SK-N-SH (cell line): ENCODE results near the gene LIN37. TPM values are rescaled to one million over a fixed set of nuclear protein-coding genes. Genes with fewer than 3 reads are reported as not detected.

Experiments
- CTCF ChIA-PET: fragments of 300-600, 350-600 bp; formaldehyde crosslinking; extraction: SDS; loops from one replicate; lab custom pipeline; 2021; lab: Yijun Ruan, JAX
- POLR2A ChIA-PET: fragments of 350-600 bp; sonication (Branson Sonifier 250); formaldehyde crosslinking; extraction: SDS; loops from one replicate; lab custom pipeline; 2020; ENCODE audit warnings: antibody characterized with exemption, inconsistent platforms; lab: Yijun Ruan, JAX
- DNase-seq: peaks from one replicate; pipeline ENCODE4 v3.0.0; 2012
- H2AFZ ChIP-seq: fragments of 200-600 bp; sonication (generic); 2 replicates; pipeline ENCODE4 v1.8.1; 2016; ENCODE audit warnings: antibody characterized with exemption, mild to moderate bottlenecking, low read depth
- H3F3A ChIP-seq: fragments of 200-600 bp; sonication (generic); replicated peaks from 2 replicates; pipeline ENCODE3; 2016; ENCODE audit warnings: antibody characterized with exemption, mild to moderate bottlenecking; ENCODE audit not compliant: insufficient read depth
- H3K27ac ChIP-seq, 2 experiments: fragments of 200-500 bp in 1 of 2; fragments of 200-600 bp in 1 of 2; sonication (Bioruptor generic) in 1 of 2; sonication (generic), shearing (Covaris generic) in 1 of 2; 2 replicates each; pipeline versions ENCODE4 v1.5.1 to v1.6.1; 2014 to 2016; ENCODE audit warnings: low read depth in 2 of 2, inconsistent platforms in 1 of 2, low read length in 1 of 2, mild to moderate bottlenecking in 1 of 2, mixed read lengths in 1 of 2
- H3K27me3 ChIP-seq: fragments of 200-600 bp; sonication (generic), shearing (Covaris generic); 2 replicates; pipeline ENCODE4 v1.6.1; 2016; ENCODE audit warnings: mixed run types; ENCODE audit not compliant: insufficient read depth
- H3K36me3 ChIP-seq, 2 experiments: fragments of 200-500 bp in 1 of 2; fragments of 200-600 bp in 1 of 2; sonication (Bioruptor generic) in 1 of 2; sonication (generic) in 1 of 2; replicated peaks in 1 of 2; 2 replicates each; pipeline versions ENCODE3 to v1.5.1; 2014 to 2016; ENCODE audit warnings: low read length in 1 of 2, mild to moderate bottlenecking in 1 of 2; ENCODE audit not compliant: insufficient read depth in 2 of 2, control insufficient read depth in 1 of 2
- H3K4me1 ChIP-seq, 2 experiments: fragments of 200-500 bp in 1 of 2; fragments of 200-600 bp in 1 of 2; sonication (Bioruptor generic) in 1 of 2; sonication (generic), shearing (Covaris generic) in 1 of 2; 2 replicates each; pipeline versions ENCODE4 v1.5.1 to v1.6.1; 2014 to 2016; ENCODE audit warnings: low read depth in 1 of 2, low read length in 1 of 2, mixed run types in 1 of 2; ENCODE audit not compliant: insufficient read depth in 2 of 2, control insufficient read depth in 1 of 2
- H3K4me2 ChIP-seq: fragments of 200-600 bp; sonication (generic), shearing (Covaris generic); 2 replicates; pipeline ENCODE4 v1.6.1; 2017; ENCODE audit warnings: mixed run types
- H3K4me3 ChIP-seq, 2 experiments: fragments of 200-500 bp in 1 of 2; fragments of 200-600 bp in 1 of 2; sonication (Bioruptor generic) in 1 of 2; sonication (generic), shearing (Covaris generic) in 1 of 2; 2 replicates each; pipeline versions ENCODE4 v1.5.1 to v1.8.1; 2014 to 2016; ENCODE audit warnings: low read depth in 2 of 2, inconsistent platforms in 1 of 2, low read length in 1 of 2, mild to moderate bottlenecking in 1 of 2, mixed read lengths in 1 of 2, moderate library complexity in 1 of 2
- H3K79me2 ChIP-seq: fragments of 200-600 bp; sonication (generic); 2 replicates; pipeline ENCODE4 v1.8.1; 2017; ENCODE audit warnings: mild to moderate bottlenecking; ENCODE audit not compliant: insufficient read depth
- H3K9ac ChIP-seq: fragments of 200-600 bp; sonication (generic); 2 replicates; pipeline ENCODE4 v1.6.1; 2017; ENCODE audit warnings: mixed run types
- H3K9me2 ChIP-seq: fragments of 200-600 bp; sonication (generic); 2 replicates; pipeline ENCODE4 v1.6.1; 2017; ENCODE audit warnings: mixed run types
- H3K9me3 ChIP-seq: fragments of 200-600 bp; sonication (generic); 2 replicates; pipeline ENCODE4 v1.6.1; 2017; ENCODE audit warnings: mixed run types, mild to moderate bottlenecking, moderate library complexity
- H4K20me1 ChIP-seq: fragments of 200-600 bp; sonication (generic); 2 replicates; pipeline ENCODE4 v1.6.1; 2017; ENCODE audit warnings: mild to moderate bottlenecking, mixed run types; ENCODE audit not compliant: insufficient read depth
- EP300 ChIP-seq, 2 experiments: IDR thresholded peaks; 2 replicates each; pipeline versions ENCODE4 v1.4.0 to v1.6.1; 2012; ENCODE audit warnings: borderline replicate concordance in 1 of 2, low read depth in 1 of 2, low read length in 1 of 2
- EZH2phosphoT487 ChIP-seq: fragments of 200-600 bp; sonication (generic); IDR thresholded peaks from 2 replicates; pipeline ENCODE4 v1.6.1; 2017; ENCODE audit warnings: low read depth, mixed run types, mild to moderate bottlenecking, antibody characterized with exemption, moderate library complexity, borderline replicate concordance
- FOXJ3 ChIP-seq: sonication (generic); formaldehyde crosslinking; IDR thresholded peaks from 2 replicates; pipeline ENCODE4 v1.5.1; 2020; ENCODE audit warnings: mild to moderate bottlenecking, missing genetic modification reagents
- FOXM1 ChIP-seq: IDR thresholded peaks from 2 replicates; pipeline ENCODE4 v1.4.0; 2012; ENCODE audit warnings: low read depth, mild to moderate bottlenecking
- GABPA ChIP-seq: IDR thresholded peaks from 2 replicates; pipeline ENCODE4 v1.4.0; 2012; ENCODE audit warnings: low read depth, mild to moderate bottlenecking
- GATA2 ChIP-seq: sonication (generic); formaldehyde crosslinking; IDR thresholded peaks from 2 replicates; pipeline ENCODE4 v1.5.0; 2020; ENCODE audit warnings: mild to moderate bottlenecking, missing genetic modification reagents
- IRF3 ChIP-seq: fragments of 150-350 bp; IDR thresholded peaks from 2 replicates; pipeline ENCODE4 v1.6.1; 2016; ENCODE audit warnings: mild to moderate bottlenecking, low read depth, low read length
- MAX ChIP-seq: IDR thresholded peaks from 2 replicates; pipeline ENCODE4 v1.4.0; 2012; ENCODE audit warnings: low read depth
- PBX3 ChIP-seq: IDR thresholded peaks from 2 replicates; pipeline ENCODE4; 2012
- RAD21 ChIP-seq: IDR thresholded peaks from 2 replicates; pipeline ENCODE4 v1.6.1; 2012; ENCODE audit warnings: mild to moderate bottlenecking, low read length
- RCOR1 ChIP-seq: fragments of 150-350 bp; IDR thresholded peaks from 2 replicates; pipeline ENCODE4 v1.6.1; 2017; ENCODE audit warnings: antibody characterized with exemption, low read length
- REST ChIP-seq: IDR thresholded peaks from 2 replicates; pipeline ENCODE4 v1.6.1; 2012; ENCODE audit warnings: mild to moderate bottlenecking, low read depth, low read length, moderate library complexity
- RXRA ChIP-seq: IDR thresholded peaks from 2 replicates; pipeline ENCODE4 v1.4.0; 2012; ENCODE audit warnings: low read depth, mild to moderate bottlenecking, borderline replicate concordance
- TAF1 ChIP-seq: IDR thresholded peaks from 2 replicates; pipeline ENCODE4 v1.6.1; 2012; ENCODE audit warnings: low read depth, mild to moderate bottlenecking, low read length, moderate library complexity, borderline replicate concordance
- TEAD4 ChIP-seq: IDR thresholded peaks from 2 replicates; pipeline ENCODE4 v1.4.0; 2012; ENCODE audit warnings: mild to moderate bottlenecking, borderline replicate concordance; ENCODE audit not compliant: insufficient read depth
- USF1 ChIP-seq: IDR thresholded peaks from 2 replicates; pipeline ENCODE4 v1.4.0; 2012; ENCODE audit warnings: low read depth, borderline replicate concordance
- WGBS: methylation state at CpG from one replicate; pipeline ENCODE4 v1.1.6; 2017; ENCODE audit warnings: low lambda C conversion rate; 5-methylcytosine and 5-hydroxymethylcytosine counted together
- polyA plus RNA-seq, 3 experiments: library from polyadenylated mRNA; depleted of rRNA; stranded (reverse); fragments of >200 nt; gene quantifications; 2 replicates each; pipeline ENCODE4 v1.2.3, GENCODE V29; 2012

The LIN37 gene
- polyA plus RNA-seq, 1 of the 3 experiments (the other 2 are of a cell fraction): 21.1 TPM

GRCh38 chr19:35780058-35780457 lies 31.7 kb downstream of the LIN37 start (continued):
- no peak for TF ChIP-seq TAF1
- TF ChIP-seq RCOR1: no peak
- TF ChIP-seq PBX3: no peak
- no peak for TF ChIP-seq RXRA
- TF ChIP-seq IRF3: no peak
- TF ChIP-seq, all 33 proteins: peak for 0

GRCh38 chr19:35780717-35781116 lies 32.3 kb downstream of the LIN37 start:
- ChIA-PET POLR2A (no interaction called here), CTCF (no interaction called here)
- H4K20me1 ChIP-seq: no peaks in the 10 kb centered on the region
- H3K9ac ChIP-seq: no peak overlapping the region
- 96% methylated on average over 19 of the region's 20 CpGs for WGBS
- H3K27me3 ChIP-seq: no peaks in the 10 kb centered on the region
- no peak for DNase-seq
- H3F3A ChIP-seq: no peaks in the 10 kb centered on the region
- H3K9me3 ChIP-seq: no peaks in the 10 kb centered on the region
- no peak for TF ChIP-seq FOXJ3
- TF ChIP-seq EZH2phosphoT487: no peak
- no peak for TF ChIP-seq GABPA
- no peak for TF ChIP-seq GATA2 (CRISPR knock-in tag)
- no peak for TF ChIP-seq IRF3
- TF ChIP-seq USF1: no peak
- TF ChIP-seq PBX3: no peak
- no peak for TF ChIP-seq REST
- no peak for TF ChIP-seq MAX
- TF ChIP-seq TEAD4: no peak
- no peak for TF ChIP-seq EP300 (IDR thresholded peaks at IDR 0.05; ENCODE audit: borderline replicate concordance in 1 of 2, low read depth in 1 of 2, low read length in 1 of 2)
- TF ChIP-seq RAD21: no peak
- no peak for TF ChIP-seq FOXM1
- TF ChIP-seq, all 33 proteins: peak for 0
- Histone ChIP-seq H3K4me2 (no peak overlapping the region), H3K36me3 (peaks cover 0 to 8% of the 10 kb centered on the region in 2 experiments), H3K79me2 (peaks cover 13% of the 10 kb centered on the region; the same call in 1 of the 2 replicates), H2AFZ (no peak overlapping the region), H3K4me3 (no peak overlapping the region), H3K9me2 (no peaks in the 10 kb centered on the region), H3K27ac (no peak overlapping the region), H3K4me1 (peaks cover 0 to 9% of the 10 kb centered on the region in 2 experiments; a peak in 2 of 4 replicates)
